GM19023 (cell line): ENCODE measurements around the gene PRDM15.

Source experiments
- ATAC-seq: cut with Tn5 transposase; IDR thresholded peaks from one replicate; pipeline ENCODE4 v1.9.1; 2021; ENCODE audit warnings: mild to moderate bottlenecking, moderate library complexity; ENCODE audit not compliant: unreplicated experiment

PRDM15 gene

GRCh38 chr21:41907496-41908258, 28.5 kb upstream of the PRDM15 start:
- no peak for ATAC-seq

DNA sequence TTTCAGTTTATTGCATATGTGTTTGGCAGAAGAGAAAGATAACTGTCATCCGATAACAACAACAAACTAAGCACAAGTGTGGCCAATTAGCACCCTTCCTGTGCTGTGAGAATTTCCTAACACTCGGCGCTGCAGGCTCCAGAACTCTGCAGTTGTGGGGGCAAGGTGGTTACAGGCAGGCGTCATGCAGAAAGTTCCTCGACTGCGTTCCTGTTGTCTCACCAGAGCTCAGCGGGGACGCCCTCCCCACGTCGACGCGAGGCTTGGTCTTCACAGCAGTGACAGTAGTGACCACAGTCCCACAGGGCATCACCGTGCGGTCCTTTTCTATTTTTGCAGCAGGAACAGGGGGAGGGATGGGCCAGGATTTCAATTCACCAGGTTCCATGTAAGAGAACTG, 27.6 kb upstream of the PRDM15 start:
- ATAC-seq = no peak

DNA sequence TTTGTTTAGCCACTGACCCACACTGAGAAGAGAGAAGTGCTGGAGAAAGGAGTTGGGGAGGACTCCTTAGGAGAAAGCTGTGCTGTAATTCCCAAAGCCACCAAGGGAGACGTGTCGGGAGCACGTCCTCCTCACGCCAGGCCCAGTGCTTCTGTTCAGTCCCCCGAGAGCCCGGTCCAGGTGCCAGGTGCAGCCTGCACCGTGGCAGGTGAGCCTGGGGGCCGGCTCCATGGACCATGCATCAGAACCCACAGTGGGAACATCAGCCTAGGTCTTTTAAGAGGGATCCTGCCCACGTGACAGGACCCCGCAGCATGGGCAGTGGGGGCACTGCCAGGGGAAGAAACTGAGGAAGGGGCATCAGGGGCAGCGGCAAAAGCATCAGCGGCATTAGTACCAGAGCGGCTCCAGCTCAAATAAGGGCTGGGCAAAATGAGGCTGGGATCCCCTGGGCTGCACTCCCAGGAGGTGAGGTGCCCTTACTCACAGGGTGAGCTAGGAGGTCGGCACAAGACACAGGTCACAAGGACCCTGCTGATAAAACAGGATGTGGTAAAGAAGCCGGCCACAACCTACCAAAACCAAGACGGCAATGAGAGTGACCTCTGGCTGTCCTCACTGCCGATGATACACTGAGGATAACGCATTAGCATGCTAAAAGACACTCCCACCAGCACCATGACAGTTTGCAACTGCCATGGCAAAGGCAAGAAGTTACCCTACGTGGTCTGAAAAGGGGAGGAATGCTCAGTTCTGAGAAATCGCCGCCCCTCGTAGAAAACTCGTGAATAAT, 24.6 kb upstream of the PRDM15 start:
- no peak for ATAC-seq

- no peak for ATAC-seq
Observed at GRCh38 chr21:41902946-41903345, 23.8 kb upstream of the PRDM15 start.

GRCh38 chr21:41901782-41902181, 22.6 kb upstream of the PRDM15 start:
- no peak for ATAC-seq

DNA sequence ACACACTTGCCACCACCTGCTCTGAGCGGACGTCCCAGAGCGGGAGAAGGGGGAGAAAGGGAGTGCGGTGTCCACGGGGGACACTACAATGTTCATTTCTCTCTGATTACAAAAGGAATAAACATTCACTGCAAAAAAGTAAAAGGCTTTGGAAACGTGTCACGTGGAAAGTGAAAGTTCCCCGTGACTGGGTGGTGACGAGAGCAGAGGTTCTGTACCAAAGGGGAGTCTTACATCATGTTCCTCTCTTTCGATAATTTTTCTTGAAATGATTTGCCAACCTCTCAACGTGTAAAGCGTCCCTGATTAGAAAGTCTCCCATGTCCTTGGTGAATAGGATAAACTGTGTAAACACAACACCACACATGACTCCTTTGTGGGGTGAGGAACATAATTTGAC, 22.0 kb upstream of the PRDM15 start:
- ATAC-seq = no peak

GRCh38 chr21:41900401-41900800, 21.3 kb upstream of the PRDM15 start:
- ATAC-seq = no peak

DNA sequence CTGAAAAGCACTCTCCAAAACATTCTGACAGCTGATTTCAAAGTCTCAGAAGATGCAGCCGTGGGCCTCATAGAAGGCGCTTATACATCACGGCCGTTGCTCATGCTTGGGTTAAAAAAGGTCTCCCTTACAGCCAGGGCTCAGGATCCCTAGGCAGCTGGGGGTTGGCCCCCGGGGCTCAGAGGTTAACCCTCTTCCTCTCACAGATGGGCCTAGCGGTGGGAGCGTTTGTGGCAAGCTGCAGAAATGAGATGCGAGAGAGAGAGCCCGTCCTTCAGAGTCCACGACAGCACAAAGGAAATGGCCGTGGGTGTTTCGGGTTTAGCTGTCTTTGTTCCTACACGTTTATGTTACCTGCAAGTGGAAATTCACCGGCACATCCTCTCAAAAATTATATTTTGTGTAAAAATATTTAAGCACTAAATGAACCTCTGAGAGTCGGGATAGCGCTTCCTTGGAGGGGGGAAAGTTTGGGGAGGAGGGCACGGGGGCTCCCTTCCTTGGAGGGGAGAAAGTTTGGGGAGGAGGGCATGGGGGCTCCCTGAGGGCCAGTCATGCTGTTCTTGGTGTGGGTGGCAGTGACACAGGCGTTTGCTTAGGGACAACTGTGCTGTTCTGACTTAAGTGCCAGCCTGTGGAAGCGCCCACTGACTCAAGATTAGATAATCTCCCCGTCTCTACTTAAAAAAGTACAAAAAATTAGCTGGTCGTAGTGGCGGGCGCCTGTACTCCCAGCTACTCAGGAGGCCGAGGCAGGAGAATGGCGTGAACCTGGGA, 20.5 kb upstream of the PRDM15 start:
- no peak for ATAC-seq

DNA sequence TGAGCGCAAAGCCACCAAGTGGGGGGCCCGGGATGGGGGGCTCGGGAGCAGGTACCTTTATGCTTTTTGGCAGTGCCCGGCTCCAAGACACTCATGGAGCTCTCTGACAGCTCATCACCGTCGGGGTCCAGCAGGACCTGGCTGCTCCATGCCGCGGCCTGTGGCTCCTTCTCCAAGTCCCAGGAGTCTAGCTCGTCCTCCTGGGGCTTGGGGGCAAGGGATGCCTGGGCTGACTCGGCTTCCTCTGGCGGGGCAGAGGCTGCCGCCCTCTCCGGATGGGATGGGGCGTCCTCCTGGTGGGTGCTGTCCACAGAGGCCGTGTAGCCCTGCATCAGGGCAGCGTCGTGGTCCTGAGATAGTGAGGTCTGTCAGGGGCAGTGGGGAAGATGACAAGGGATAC, 19.9 kb upstream of the PRDM15 start:
- ATAC-seq = no peak

DNA sequence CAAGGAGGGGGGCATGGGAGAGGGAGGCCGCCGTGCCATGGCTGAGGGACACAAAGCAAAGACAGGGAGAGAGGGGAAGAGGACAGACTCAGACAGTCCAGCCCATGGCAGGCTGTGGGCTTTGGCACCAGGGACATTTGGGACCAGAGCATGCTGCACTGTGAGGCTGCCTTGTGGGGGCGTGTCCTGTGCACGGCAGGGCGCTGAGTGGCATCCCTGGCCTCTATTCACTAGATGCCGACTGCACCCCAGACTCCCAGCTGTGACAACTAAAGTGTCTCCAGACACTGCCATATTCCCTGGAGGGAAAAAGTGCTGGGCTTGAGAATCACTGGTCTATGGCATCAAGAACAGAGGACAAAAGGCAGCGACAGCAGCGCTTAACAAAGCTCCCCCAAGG, 18.6 kb upstream of the PRDM15 start:
- no peak for ATAC-seq

GRCh38 chr21:41897047-41897669, 18.0 kb upstream of the PRDM15 start:
- ATAC-seq = no peak

GRCh38 chr21:41895643-41896493, 16.7 kb upstream of the PRDM15 start:
- ATAC-seq = no peak

- ATAC-seq = no peak
Observed at GRCh38 chr21:41894922-41895557, 15.9 kb upstream of the PRDM15 start.

DNA sequence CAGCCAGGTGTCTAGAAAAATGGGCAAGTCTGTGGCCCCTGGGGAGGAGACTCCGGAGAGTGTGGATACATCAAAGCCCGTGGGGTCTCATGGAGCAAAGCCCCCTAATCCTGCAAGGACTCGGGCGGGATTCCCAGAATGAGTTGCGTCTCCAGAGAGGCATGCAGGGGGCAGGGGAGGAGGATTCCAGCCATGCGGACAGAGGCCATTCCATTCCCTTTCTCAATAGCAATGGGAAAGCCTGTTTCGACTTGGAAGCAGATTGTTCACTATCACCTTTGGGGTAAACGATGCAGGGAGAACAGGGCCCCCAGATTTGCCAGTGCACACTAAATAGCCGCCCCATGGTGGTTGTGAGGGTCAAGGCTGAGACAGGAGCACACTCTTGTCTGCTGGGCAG, 15.4 kb upstream of the PRDM15 start:
- ATAC-seq = no peak

DNA sequence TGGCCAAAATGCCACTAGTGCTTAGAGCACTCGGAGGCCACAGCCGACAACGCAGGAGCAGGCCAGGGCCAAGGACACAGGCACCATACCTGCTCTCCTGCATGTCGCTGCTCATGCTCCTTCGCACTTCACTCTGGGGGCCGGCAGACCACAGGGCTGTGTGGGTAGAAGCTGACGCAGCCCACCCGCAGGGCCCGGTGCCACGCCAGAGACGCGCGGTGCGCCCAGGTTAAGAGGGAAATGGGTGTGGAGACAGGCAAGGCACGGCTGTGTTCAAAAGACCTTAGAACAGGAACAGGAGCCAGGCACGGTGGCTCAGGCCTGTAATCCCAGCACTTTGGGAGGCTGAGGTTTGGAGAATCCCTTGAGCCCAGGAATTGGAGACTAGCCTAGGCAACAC, 13.6 kb upstream of the PRDM15 start:
- ATAC-seq = no peak

GRCh38 chr21:41891132-41891531, 12.0 kb upstream of the PRDM15 start:
- no peak for ATAC-seq

GRCh38 chr21:41890355-41890754, 11.2 kb upstream of the PRDM15 start:
- no peak for ATAC-seq

DNA sequence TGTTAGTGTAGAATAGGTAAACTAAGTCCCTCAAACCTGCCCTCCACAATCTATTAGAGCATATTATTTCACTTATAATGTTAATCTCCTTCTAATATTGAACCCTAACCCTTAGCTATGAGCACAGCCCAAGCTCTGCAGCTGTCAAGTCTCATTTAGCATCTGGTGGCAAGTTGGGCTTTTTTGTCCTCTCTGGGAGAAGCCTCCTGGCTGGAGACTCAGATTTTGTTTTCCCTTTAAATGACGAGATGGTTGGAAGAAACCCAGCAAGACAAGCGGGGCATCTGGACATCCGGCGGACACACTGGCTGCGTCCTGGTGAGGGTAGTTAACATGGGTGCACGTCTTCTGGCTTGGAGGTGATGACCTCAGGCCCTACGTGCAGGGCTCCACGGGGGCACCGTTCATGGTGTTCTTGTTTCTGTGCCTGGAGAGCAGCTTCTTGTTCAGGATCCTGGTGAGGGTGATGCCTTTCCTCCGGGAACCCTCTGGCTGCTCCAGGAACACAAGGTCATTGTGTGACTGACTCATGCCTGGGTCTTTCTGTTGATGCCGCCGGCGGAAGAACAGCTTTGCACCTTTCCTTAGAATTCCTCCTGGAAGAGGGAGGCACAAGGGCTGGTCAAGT, 9.7 kb upstream of the PRDM15 start:
- ATAC-seq = no peak

GRCh38 chr21:41887667-41888066, 8.5 kb upstream of the PRDM15 start:
- ATAC-seq = no peak
